ENCODE measurements around the gene BORCS6. TPM values are rescaled to one million over a fixed set of nuclear protein-coding genes. Genes with fewer than 3 reads are reported as not detected.

BORCS6 gene
- total RNA-seq, 1 experiment from 2014 or later = 9.3 TPM

GRCh38 chr17:8167526-8167925 lies 22.5 kb downstream of the BORCS6 start:
- H3K9me3 ChIP-seq (ENCODE audit: control insufficient read depth, insufficient read depth, low read depth, low read length) = no peaks in the 10 kb centered on the region
- no peak overlapping the region for H3K4me3 ChIP-seq (ENCODE audit: low read depth in 2 of 2, low read length in 2 of 2)
- no peak for ATAC-seq
- peaks cover 17% of the 10 kb centered on the region for H3K4me1 ChIP-seq (ENCODE audit: control insufficient read depth, insufficient read depth, low read length)
- no TSS peak for BruUV-seq (replicated peaks)
- TF ChIP-seq POLR2AphosphoS5 (IDR thresholded peaks at IDR 0.05; ENCODE audit: low read depth, low read length) (no peak), SIN3A (IDR thresholded peaks at IDR 0.05; ENCODE audit: borderline replicate concordance, insufficient read depth, low read depth, low read length) (no peak), REST (IDR thresholded peaks at IDR 0.05; ENCODE audit: insufficient read depth in 1 of 2, low read depth in 2 of 2, low read length in 1 of 2) (no peak), TCF7L2 (IDR thresholded peaks at IDR 0.05; ENCODE audit: low read depth, low read length) (no peak), CTCF (IDR thresholded peaks at IDR 0.05) (no peak)
- no peaks in the 10 kb centered on the region for H3K27me3 ChIP-seq (ENCODE audit: control insufficient read depth, insufficient read depth, low read length)
- no peaks in the 10 kb centered on the region; the same call in 1 of the 2 replicates for H3K36me3 ChIP-seq (ENCODE audit: control insufficient read depth, insufficient read depth, low read length)
- intact Hi-C loops (cut with micrococcal nuclease; ENCODE audit: unreplicated experiment) = no loop called here
- in situ Hi-C loops (cut with HindIII; ENCODE audit: low pct_unique_long_range_greater_than_20kb, low sequenced_read_pairs) = no loop called here
- H3K27ac ChIP-seq (ENCODE audit: low read length) = no peak overlapping the region
- POLR2A ChIA-PET = no interaction called here
- CTCF ChIA-PET = no interaction called here
- DNase-seq (ENCODE audit: low read depth, low spot score) = no peak

GRCh38 chr17:8166731-8167130 lies 23.2 kb downstream of the BORCS6 start:
- Histone ChIP-seq H3K36me3 (ENCODE audit: control insufficient read depth, insufficient read depth, low read length) (no peaks in the 10 kb centered on the region; the same call in 1 of the 2 replicates), H3K27ac (ENCODE audit: low read length) (no peak overlapping the region), H3K4me1 (ENCODE audit: control insufficient read depth, insufficient read depth, low read length) (peaks cover 18% of the 10 kb centered on the region), H3K27me3 (ENCODE audit: control insufficient read depth, insufficient read depth, low read length) (no peaks in the 10 kb centered on the region), H3K4me3 (ENCODE audit: low read depth in 2 of 2, low read length in 2 of 2) (no peak overlapping the region), H3K9me3 (ENCODE audit: control insufficient read depth, insufficient read depth, low read depth, low read length) (no peaks in the 10 kb centered on the region)
- ChIA-PET POLR2A (no interaction called here), CTCF (no interaction called here)
- in situ Hi-C loops (cut with HindIII; ENCODE audit: low pct_unique_long_range_greater_than_20kb, low sequenced_read_pairs) = no loop called here
- TF ChIP-seq SIN3A (IDR thresholded peaks at IDR 0.05; ENCODE audit: borderline replicate concordance, insufficient read depth, low read depth, low read length) = no peak
- no peak for TF ChIP-seq TCF7L2 (IDR thresholded peaks at IDR 0.05; ENCODE audit: low read depth, low read length)
- TF ChIP-seq POLR2AphosphoS5 (IDR thresholded peaks at IDR 0.05; ENCODE audit: low read depth, low read length) = no peak
- no peak for TF ChIP-seq CTCF (IDR thresholded peaks at IDR 0.05)
- no peak for TF ChIP-seq REST (IDR thresholded peaks at IDR 0.05; ENCODE audit: insufficient read depth in 1 of 2, low read depth in 2 of 2, low read length in 1 of 2)
- intact Hi-C loops (cut with micrococcal nuclease; ENCODE audit: unreplicated experiment) = no loop called here
- ATAC-seq (no peak), DNase-seq (ENCODE audit: low read depth, low spot score) (no peak)
- BruUV-seq (replicated peaks) = no TSS peak

All from Panc1 (cell line).